Measurements from ENCODE around the gene STRN. TPM values are rescaled to one million over a fixed set of nuclear protein-coding genes. Genes with fewer than 3 reads are reported as not detected.
"Not testable (repeated sequence)": the region's sequence is repeated elsewhere in the genome, so short reads cannot be mapped to it uniquely, and the experiment has no call there.

The STRN gene
- total RNA-seq (2014; rRNA removed; shearing (Covaris generic)) = 15.4 and 18.7 TPM in 2 replicates

- DNase-seq (ENCODE audit: low read depth) = peak; percentile 95
These were observed at the start of gene STRN for GRCh38 chr2:36966370-36967235. TSS of gene STRN (minus strand) at chr2:36966536. CDS start at chr2:36966463, 73 bp downstream.

GRCh38 chr2:37013315-37013641 lies 46.9 kb upstream of the STRN start:
- no peak for DNase-seq (ENCODE audit: low read depth)

- no peak for DNase-seq (ENCODE audit: low read depth)
These were observed 44.8 kb upstream of the STRN start for GRCh38 chr2:37011130-37011529.

- peak; percentile 16 for DNase-seq (ENCODE audit: low read depth)
These were observed 39.0 kb upstream of the STRN start for GRCh38 chr2:37005118-37005868.

- DNase-seq (ENCODE audit: low read depth) = no peak
These were observed 34.7 kb upstream of the STRN start for GRCh38 chr2:37000988-37001556.

GRCh38 chr2:37000318-37000717 lies 34.0 kb upstream of the STRN start:
- no peak for DNase-seq (ENCODE audit: low read depth)

GRCh38 chr2:36999416-36999815 lies 33.1 kb upstream of the STRN start:
- DNase-seq (ENCODE audit: low read depth) = not testable (repeated sequence)

- DNase-seq (ENCODE audit: low read depth) = no peak
These were observed 27.7 kb upstream of the STRN start for GRCh38 chr2:36993841-36994620.

- no peak for DNase-seq (ENCODE audit: low read depth)
These were observed 21.7 kb upstream of the STRN start for GRCh38 chr2:36988008-36988407.

GRCh38 chr2:36982467-36982866 lies 16.1 kb upstream of the STRN start:
- no peak for DNase-seq (ENCODE audit: low read depth)

GRCh38 chr2:36981911-36982310 lies 15.6 kb upstream of the STRN start:
- DNase-seq (ENCODE audit: low read depth) = no peak

- not testable (repeated sequence) for DNase-seq (ENCODE audit: low read depth)
These were observed 12.7 kb upstream of the STRN start for GRCh38 chr2:36979007-36979406.

GRCh38 chr2:36976065-36976464 lies 9.7 kb upstream of the STRN start:
- DNase-seq (ENCODE audit: low read depth) = no peak

GRCh38 chr2:36975306-36975705 lies 9.0 kb upstream of the STRN start:
- DNase-seq (ENCODE audit: low read depth) = no peak

- no peak for DNase-seq (ENCODE audit: low read depth)
These were observed 7.0 kb upstream of the STRN start for GRCh38 chr2:36973320-36973719.

- no peak for DNase-seq (ENCODE audit: low read depth)
These were observed 5.7 kb upstream of the STRN start for GRCh38 chr2:36971990-36972389.

GRCh38 chr2:36967236-36967876 lies 1.0 kb upstream of the STRN start:
- peak; percentile 5 for DNase-seq (ENCODE audit: low read depth)

- DNase-seq (ENCODE audit: low read depth) = peak; percentile 23
These were observed 476 bp downstream of the STRN start for GRCh38 chr2:36965751-36966369.

GRCh38 chr2:36965206-36965605 lies 1.1 kb downstream of the STRN start:
- DNase-seq (ENCODE audit: low read depth) = no peak

GRCh38 chr2:36964496-36965058 lies 1.8 kb downstream of the STRN start:
- DNase-seq (ENCODE audit: low read depth) = no peak

GRCh38 chr2:36963734-36964133 lies 2.6 kb downstream of the STRN start:
- DNase-seq (ENCODE audit: low read depth) = no peak

Data from RPMI7951 (cell line).